Breast epithelium (tissue), 4 donors: ENCODE data around the gene C10orf143. TPM values are rescaled to one million over a fixed set of nuclear protein-coding genes. Genes with fewer than 3 reads are reported as not detected.
"Not testable (repeated sequence)": the region's sequence is repeated elsewhere in the genome, so short reads cannot be mapped to it uniquely, and the experiment has no call there.

Source experiments
- DNase-seq, 2 donors: peaks; one replicate each; pipeline ENCODE4 v3.0.0-alpha.2; 2019; ENCODE audit warnings: low spot score in 2 of 2
- H3K27ac ChIP-seq, 2 donors: fragments of 200-600 bp; sonication (generic) in 1 of 2; one replicate each; pipeline ENCODE4 v1.5.1; 2016 to 2019; ENCODE audit warnings: mild to moderate bottlenecking in 1 of 2
- H3K27me3 ChIP-seq, 2 donors: fragments of 200-600 bp; sonication (generic) in 1 of 2; one replicate each; pipeline versions ENCODE4 v1.5.1 to v1.6.0; 2017 to 2019; ENCODE audit warnings: control low read depth in 1 of 2, mild to moderate bottlenecking in 1 of 2
- H3K36me3 ChIP-seq: fragments of 200-600 bp; one replicate; pipeline ENCODE4 v1.5.1; 2019
- H3K4me1 ChIP-seq, 2 donors: fragments of 200-600 bp; sonication (generic); one replicate each; pipeline ENCODE4 v1.5.1; 2016 to 2019; ENCODE audit warnings: control low read depth in 1 of 2
- H3K4me3 ChIP-seq, 3 donors: fragments of 200-600 bp; sonication (generic); 1 replicate in 2 of 3; 2 replicates in 1 of 3; pipeline ENCODE4 v1.5.1; 2016 to 2019; ENCODE audit warnings: mild to moderate bottlenecking in 3 of 3, moderate library complexity in 2 of 3
- H3K9me3 ChIP-seq, 2 donors: fragments of 200-600 bp; sonication (generic) in 1 of 2; one replicate each; pipeline ENCODE4 v1.5.1; 2016 to 2019; ENCODE audit warnings: control low read depth in 1 of 2
- CTCF ChIP-seq, 3 donors: fragments of 450-650 bp; IDR thresholded peaks; one replicate each; pipeline ENCODE4 v1.5.1; 2016 to 2017; ENCODE audit warnings: antibody characterized with exemption in 3 of 3, mild to moderate bottlenecking in 3 of 3, moderate library complexity in 3 of 3
- POLR2A ChIP-seq: fragments of 450-650 bp; IDR thresholded peaks from one replicate; pipeline ENCODE4 v1.6.1; 2016; ENCODE audit warnings: antibody characterized with exemption, mild to moderate bottlenecking, moderate library complexity
- POLR2AphosphoS5 ChIP-seq, 3 donors: sonication (generic); formaldehyde crosslinking; IDR thresholded peaks; one replicate each; pipeline ENCODE4 v1.6.1; 2017; ENCODE audit warnings: antibody characterized with exemption in 3 of 3
- intact Hi-C: fragments of 100-400 bp; cut with DNase I; formaldehyde crosslinking; loops from one replicate; pipeline ENCODE4 v1.15.1; 2023; ENCODE audit warnings: low total_unique reads
- total RNA-seq, 3 donors: library from RNA; depleted of rRNA; stranded (reverse); fragments of >200 nt; gene quantifications; one replicate each; pipeline ENCODE4 v1.1.0, GENCODE V29; 2016

C10orf143 gene
- total RNA-seq, 3 donors from 2014 or later = 2.1 to 6.6 (median 2.9) TPM

GRCh38 chr10:130127364-130128061, 16.9 kb upstream of the C10orf143 start:
- intact Hi-C loops = no loop called here
- H3K4me1 ChIP-seq = no peaks in the 10 kb centered on the region
- H3K27me3 ChIP-seq = no peaks in the 10 kb centered on the region
- TF ChIP-seq CTCF (IDR thresholded peaks at IDR 0.05) (peak; percentile 19 to 62 (median 61)), POLR2A (no peak)
- no peak overlapping the region for H3K27ac ChIP-seq
- no peaks in the 10 kb centered on the region for H3K9me3 ChIP-seq
- DNase-seq = peak in 1 of 2 donors; percentile 51
- no peaks in the 10 kb centered on the region for H3K36me3 ChIP-seq
- no peak overlapping the region for H3K4me3 ChIP-seq

- intact Hi-C loops = no loop called here
- peaks cover 5 to 7% of the 10 kb centered on the region in 2 donors for H3K9me3 ChIP-seq
- H3K36me3 ChIP-seq = no peaks in the 10 kb centered on the region
- H3K4me3 ChIP-seq = no peak overlapping the region
- no peaks in the 10 kb centered on the region for H3K4me1 ChIP-seq
- DNase-seq = no peak
- TF ChIP-seq POLR2A (no peak), CTCF (IDR thresholded peaks at IDR 0.05) (no peak), POLR2AphosphoS5 (IDR thresholded peaks at IDR 0.05) (no peak)
- H3K27ac ChIP-seq = no peak overlapping the region
- H3K27me3 ChIP-seq = no peaks in the 10 kb centered on the region
These were observed 11.0 kb upstream of the C10orf143 start for GRCh38 chr10:130121486-130122079.

GRCh38 chr10:130117535-130117934, 6.9 kb upstream of the C10orf143 start:
- H3K9me3 ChIP-seq, H3K4me3 ChIP-seq, H3K27me3 ChIP-seq, H3K27ac ChIP-seq, DNase-seq, H3K36me3 ChIP-seq, intact Hi-C loops, H3K4me1 ChIP-seq: not testable (repeated sequence)

- not testable (repeated sequence) for H3K4me1 ChIP-seq
These were observed 6.3 kb upstream of the C10orf143 start for GRCh38 chr10:130116942-130117341.

GRCh38 chr10:130112821-130113220, 2.2 kb upstream of the C10orf143 start:
- H3K27me3 ChIP-seq = no peaks in the 10 kb centered on the region
- intact Hi-C loops = no loop called here
- no peak for DNase-seq
- peaks cover 0 to 4% of the 10 kb centered on the region in 2 donors for H3K4me1 ChIP-seq
- H3K36me3 ChIP-seq = no peaks in the 10 kb centered on the region
- TF ChIP-seq CTCF (IDR thresholded peaks at IDR 0.05) (no peak), POLR2AphosphoS5 (IDR thresholded peaks at IDR 0.05) (no peak), POLR2A (no peak)
- H3K9me3 ChIP-seq = peaks cover 5 to 6% of the 10 kb centered on the region in 2 donors
- H3K27ac ChIP-seq = no peak overlapping the region
- H3K4me3 ChIP-seq = no peak overlapping the region

More at GRCh38 chr10:130116942-130117341, 6.3 kb upstream of the C10orf143 start:
- H3K36me3 ChIP-seq, intact Hi-C loops, DNase-seq, H3K27me3 ChIP-seq, H3K4me3 ChIP-seq, H3K9me3 ChIP-seq, H3K27ac ChIP-seq: not testable (repeated sequence)

- H3K27me3 ChIP-seq = no peaks in the 10 kb centered on the region
- H3K4me3 ChIP-seq = peak overlapping the region; percentile 65 to 80 (median 71)
- intact Hi-C loops = no loop called here
- no peak for DNase-seq
- H3K36me3 ChIP-seq = no peaks in the 10 kb centered on the region
- H3K4me1 ChIP-seq = peaks cover 0 to 4% of the 10 kb centered on the region in 2 donors
- TF ChIP-seq POLR2AphosphoS5 (IDR thresholded peaks at IDR 0.05) (no peak), POLR2A (no peak), CTCF (IDR thresholded peaks at IDR 0.05) (no peak)
- peak overlapping the region; percentile 92 to 96 for H3K27ac ChIP-seq
- H3K9me3 ChIP-seq = no peaks in the 10 kb centered on the region
These were observed 1.2 kb upstream of the C10orf143 start for GRCh38 chr10:130111852-130112180.
